Amygdala (tissue), 56 donors: ENCODE measurements around the gene NMNAT3.

Source experiments
- DNase-seq, 56 donors: peaks; one replicate each; lab custom pipeline; 2025; lab: John Stamatoyannopoulos, UW

NMNAT3 gene

GRCh38 chr3:139677388-139678155 is at the start of gene NMNAT3:
TSS of gene NMNAT3 (minus strand) at chr3:139677972. CDS start at chr3:139627724, 50,248 bp downstream.
- peak in 55 of 56 donors; percentile 7 to 89 (median 64) for DNase-seq

DNA sequence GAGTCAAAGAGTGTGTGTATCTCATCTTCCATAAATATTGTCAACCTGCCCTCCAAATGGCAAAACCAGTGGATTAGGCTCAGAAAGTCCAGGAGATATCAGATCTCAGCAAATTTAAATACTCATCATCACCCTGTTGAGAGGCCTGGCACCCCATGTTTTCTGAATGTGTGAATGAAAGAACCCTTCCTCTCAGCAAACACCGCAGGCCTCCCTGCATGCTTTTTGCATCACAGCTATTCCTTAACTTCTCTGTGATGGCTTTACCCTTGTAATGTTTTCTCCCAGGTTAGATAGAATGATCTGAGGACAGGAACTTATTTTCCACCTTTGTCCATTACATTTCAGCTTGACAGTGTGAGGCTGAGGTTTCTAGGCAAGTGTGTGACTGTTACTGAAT is 43.6 kb upstream of the NMNAT3 start:
- DNase-seq, result no peak

DNA sequence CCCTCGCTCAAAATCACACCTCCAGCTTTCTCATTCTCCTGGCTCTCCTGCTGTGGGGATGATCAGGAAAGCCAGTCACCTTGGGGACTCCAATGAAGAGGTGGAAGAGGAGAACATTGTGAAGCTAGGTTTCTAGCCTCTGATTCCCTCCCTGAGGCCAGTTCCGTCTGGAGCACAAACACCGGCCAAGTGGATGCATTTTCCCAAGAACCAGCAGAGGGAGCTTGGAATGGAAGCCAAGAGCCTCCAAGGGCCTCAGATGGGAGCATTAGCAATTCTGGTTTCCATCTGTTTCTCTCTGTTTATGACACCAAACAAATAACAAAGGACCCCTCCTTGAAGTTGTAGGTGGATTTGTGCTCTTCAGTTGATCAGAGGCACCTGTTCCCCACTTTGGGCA is 40.6 kb upstream of the NMNAT3 start:
- peak in 15 of 56 donors; percentile 0 to 35 (median 3) for DNase-seq

GRCh38 chr3:139716908-139717485 is 39.2 kb upstream of the NMNAT3 start:
- DNase-seq, result no peak

DNA sequence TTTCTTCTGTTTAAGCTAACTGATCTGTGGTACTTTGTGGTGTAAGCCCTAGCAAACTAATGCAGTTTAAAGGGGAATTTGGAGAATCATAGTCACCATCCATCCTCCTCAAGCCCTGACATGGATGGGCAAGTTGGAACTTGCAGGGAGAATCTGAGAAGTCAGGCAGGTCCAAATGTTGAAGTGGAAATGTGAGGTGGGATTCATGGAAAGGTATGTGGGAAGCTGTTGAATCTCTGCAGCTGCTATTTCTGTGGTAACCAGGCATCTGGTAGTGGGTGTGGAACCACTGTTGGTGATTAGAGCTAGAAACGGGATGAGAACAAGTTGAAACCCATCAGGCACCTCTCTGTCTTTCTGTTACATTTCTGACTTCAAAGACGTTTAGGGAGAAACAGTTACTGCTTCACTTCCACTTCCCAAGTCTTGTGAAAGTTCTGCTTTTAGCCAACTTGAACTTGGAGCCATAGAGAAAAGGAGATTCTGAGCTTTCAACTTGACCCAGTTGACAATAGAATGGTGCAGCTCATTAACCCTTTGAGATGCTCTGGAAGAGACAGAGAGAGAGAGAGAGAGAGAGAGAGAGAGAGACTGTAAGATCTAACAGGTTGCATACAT is 38.1 kb upstream of the NMNAT3 start:
- no peak for DNase-seq

GRCh38 chr3:139715166-139715565 is 37.4 kb upstream of the NMNAT3 start:
- no peak for DNase-seq

DNA sequence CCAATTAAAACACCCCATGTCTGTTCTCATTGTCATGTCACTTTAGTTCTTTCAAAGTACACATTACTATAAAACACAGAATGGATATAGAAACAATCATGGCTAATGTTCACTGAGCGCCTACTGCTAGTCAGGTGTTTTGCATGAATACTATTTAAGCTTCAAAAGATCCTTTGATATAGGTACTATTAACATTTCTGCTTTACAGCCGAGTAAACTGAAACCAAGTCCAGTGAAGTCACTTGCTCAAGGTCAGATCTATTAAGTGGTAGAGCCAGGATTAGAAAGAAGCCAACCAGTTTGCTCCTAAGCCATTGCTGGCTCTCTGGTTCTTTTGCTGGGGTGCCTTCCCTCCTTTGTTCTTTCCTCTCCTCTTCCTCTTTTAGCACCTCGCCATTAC is 32.4 kb upstream of the NMNAT3 start:
- no peak for DNase-seq

DNA sequence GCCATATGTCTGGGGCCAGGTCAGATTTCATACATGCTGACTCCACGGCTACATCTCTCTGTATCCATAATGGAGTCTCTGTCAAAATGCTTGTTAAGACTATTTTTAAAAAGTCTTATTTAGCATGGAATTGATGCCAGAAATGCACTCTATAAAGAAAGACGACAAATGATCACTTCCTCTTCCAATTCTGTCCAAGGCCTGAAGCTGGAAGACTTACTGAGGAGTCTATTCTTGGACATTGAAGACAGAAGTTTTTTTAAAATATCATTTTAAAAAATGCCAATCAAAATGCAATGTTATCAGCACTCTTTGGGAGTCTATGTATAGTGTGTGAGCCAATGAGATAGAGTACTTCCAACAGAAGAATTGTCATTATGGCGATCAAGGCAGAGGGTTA is 27.9 kb upstream of the NMNAT3 start:
- DNase-seq, result no peak

- no peak for DNase-seq
Measured at GRCh38 chr3:139696314-139696604, 18.5 kb upstream of the NMNAT3 start.

DNA sequence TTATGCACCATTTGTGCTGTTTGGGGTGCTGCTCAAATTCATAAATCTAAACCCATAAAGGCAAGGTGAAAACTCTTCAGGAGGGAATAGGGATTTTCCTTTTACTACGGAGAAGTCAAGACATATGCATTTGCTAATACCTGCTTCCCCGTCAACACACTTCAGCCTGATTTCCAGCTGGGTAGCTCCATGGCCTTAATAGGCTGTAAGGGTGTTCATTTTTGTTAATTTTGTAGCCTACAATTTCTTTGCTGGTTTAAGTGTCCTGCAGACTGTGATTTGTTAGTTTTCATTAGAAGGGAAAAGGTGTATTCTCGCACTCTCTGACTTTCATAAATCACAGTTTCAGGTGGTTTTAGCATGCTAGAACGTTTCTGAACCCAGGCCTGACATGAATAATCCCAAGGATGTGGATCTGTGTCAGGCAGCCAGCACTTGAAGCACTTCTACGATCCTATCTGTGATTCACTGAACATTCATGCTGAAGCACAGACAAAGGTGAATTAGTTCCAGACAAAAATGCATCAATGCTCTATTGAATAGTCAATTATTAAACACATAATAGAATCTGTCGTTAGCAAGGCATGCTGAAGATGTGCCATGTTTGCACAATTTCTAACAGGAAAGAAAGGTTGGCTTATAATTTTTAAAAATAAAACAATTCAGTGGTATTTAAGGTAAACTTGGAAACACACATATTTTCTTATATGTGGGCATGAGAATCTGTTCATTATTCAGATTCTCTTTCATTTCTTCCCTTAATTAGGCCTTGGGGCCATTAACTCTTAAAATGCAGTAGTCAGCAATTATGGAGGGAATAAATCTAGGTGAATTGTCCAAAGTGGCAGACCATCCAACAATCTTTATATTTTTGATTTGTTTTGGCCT is 17.9 kb upstream of the NMNAT3 start:
- DNase-seq, result no peak

- no peak for DNase-seq
Measured at GRCh38 chr3:139695007-139695406, 17.2 kb upstream of the NMNAT3 start.

DNA sequence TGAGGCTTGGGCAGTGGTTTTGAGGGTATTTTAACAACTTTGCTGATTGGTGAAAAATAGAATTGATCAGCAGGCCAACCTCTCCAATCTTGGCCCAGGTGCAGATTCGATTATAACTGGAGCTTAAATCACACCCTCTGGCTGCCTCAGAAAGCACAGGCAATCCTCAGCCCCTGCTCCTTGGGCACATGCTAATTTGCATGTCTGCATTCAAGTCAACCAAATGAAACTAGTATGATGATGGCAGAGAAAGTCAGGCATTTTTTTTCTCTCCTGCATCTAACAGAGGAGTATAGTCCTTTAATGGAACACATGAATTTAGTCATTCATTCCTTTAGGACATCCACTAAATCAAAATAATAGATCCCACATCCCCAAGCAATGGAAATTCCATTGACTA is 16.8 kb upstream of the NMNAT3 start:
- no peak for DNase-seq

DNA sequence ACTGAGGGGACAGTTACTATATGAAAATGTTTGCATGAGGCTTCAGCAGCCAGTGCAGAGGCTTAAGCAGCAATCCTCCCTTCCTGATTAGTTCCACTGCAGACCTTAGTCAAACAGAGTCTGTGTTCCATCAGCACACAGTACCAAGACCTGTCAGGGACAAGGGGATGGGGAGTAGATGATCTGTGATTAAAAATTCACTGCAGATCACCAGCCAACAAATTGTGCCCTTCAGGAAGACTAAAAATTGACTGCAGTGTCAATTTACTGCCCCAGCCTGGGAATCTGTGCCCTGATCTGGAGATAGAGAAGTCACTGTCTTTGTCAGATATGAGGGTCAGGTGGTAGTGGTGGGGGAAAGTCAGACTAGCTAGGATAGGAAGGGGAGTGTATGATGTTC is 13.8 kb upstream of the NMNAT3 start:
- no peak for DNase-seq

- no peak for DNase-seq
Measured at GRCh38 chr3:139689708-139690228, 12.0 kb upstream of the NMNAT3 start.

- no peak for DNase-seq
Measured at GRCh38 chr3:139689122-139689521, 11.3 kb upstream of the NMNAT3 start.

- DNase-seq, result no peak
Measured at GRCh38 chr3:139687431-139687830, 9.7 kb upstream of the NMNAT3 start.

GRCh38 chr3:139686624-139687023 is 8.9 kb upstream of the NMNAT3 start:
- no peak for DNase-seq

- DNase-seq, result no peak
Measured at GRCh38 chr3:139686206-139686605, 8.4 kb upstream of the NMNAT3 start.

GRCh38 chr3:139679220-139679775 is 1.5 kb upstream of the NMNAT3 start:
- DNase-seq, result no peak

- no peak for DNase-seq
Measured at GRCh38 chr3:139676632-139677387, 962 bp downstream of the NMNAT3 start.
